ENCODE measurements around the gene AVPR2. TPM values are rescaled to one million over a fixed set of nuclear protein-coding genes. Genes with fewer than 3 reads are reported as not detected.

AVPR2 gene
- polyA plus RNA-seq, 1 experiment: not detected

DNA sequence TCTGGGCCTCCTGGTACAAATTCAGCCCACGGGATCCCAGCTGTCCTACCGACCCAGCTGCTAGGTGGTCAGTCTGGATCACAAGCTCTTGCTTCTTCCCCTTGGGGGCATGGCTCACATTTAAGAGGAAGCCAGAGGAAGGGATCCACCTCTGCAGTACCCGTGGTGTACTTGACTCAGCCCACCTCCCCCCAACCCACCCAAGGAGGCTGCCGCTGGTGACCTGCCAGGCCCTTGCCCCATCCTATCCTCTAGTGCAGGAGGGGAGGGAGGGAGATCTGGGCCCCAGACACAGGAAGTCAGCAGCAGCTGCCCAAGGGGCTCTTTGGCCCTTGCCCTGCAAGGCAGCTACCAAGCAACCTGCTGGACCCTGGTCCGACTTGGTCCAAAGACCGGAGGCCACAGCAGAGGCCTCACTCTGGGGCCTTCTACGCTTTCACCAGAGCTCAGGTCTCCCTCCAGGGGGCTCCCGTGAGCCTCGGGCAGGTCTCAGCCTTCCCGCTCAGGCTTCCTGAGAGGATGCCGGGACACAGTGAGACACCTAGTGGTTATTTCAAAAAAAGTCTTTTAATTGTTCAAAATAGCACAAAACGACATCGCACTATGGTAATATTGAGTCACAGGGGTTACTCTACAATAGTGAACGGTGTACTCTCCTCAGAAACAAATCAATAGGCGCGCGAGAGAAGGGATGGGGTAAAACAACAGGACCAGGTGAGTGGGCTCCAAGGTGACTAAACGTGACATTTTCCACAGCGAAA is 42.7 kb downstream of the AVPR2 start:
- no peak overlapping the region for H3K4me3 ChIP-seq (ENCODE audit: low read depth, low read length)
- CTCF ChIA-PET: interaction anchor here (0.6 to 4.0 kb wide), 26 partner anchors 9 to 996 kb away, joined by 3 to 33 read pairs (median 4); partner anchors contain the start of genes HCFC1, NAA10 and PLXNB3
- DNase-seq (ENCODE audit: low read depth, low spot score): peak; percentile 41
- no peak overlapping the region for H3K27ac ChIP-seq (ENCODE audit: low read depth, low read length)
- no peaks in the 10 kb centered on the region for H3K27me3 ChIP-seq (ENCODE audit: control insufficient read depth, insufficient read depth, low read length)
- no peaks in the 10 kb centered on the region; the same call in 1 of the 2 replicates for H3K9me3 ChIP-seq (ENCODE audit: control insufficient read depth, insufficient read depth, low read length)
- POLR2A ChIA-PET: interaction anchor here (0.6 to 1.7 kb wide), 3 partner anchors 12 to 455 kb away, joined by 3 to 4 read pairs (median 4); partner anchors contain the start of gene NAA10
- TF ChIP-seq, protein P1, sequence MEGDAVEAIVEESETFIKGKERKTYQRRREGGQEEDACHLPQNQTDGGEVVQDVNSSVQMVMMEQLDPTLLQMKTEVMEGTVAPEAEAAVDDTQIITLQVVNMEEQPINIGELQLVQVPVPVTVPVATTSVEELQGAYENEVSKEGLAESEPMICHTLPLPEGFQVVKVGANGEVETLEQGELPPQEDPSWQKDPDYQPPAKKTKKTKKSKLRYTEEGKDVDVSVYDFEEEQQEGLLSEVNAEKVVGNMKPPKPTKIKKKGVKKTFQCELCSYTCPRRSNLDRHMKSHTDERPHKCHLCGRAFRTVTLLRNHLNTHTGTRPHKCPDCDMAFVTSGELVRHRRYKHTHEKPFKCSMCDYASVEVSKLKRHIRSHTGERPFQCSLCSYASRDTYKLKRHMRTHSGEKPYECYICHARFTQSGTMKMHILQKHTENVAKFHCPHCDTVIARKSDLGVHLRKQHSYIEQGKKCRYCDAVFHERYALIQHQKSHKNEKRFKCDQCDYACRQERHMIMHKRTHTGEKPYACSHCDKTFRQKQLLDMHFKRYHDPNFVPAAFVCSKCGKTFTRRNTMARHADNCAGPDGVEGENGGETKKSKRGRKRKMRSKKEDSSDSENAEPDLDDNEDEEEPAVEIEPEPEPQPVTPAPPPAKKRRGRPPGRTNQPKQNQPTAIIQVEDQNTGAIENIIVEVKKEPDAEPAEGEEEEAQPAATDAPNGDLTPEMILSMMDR (IDR thresholded peaks at IDR 0.05; ENCODE audit: low read depth, low read length): peak; percentile 89

DNA sequence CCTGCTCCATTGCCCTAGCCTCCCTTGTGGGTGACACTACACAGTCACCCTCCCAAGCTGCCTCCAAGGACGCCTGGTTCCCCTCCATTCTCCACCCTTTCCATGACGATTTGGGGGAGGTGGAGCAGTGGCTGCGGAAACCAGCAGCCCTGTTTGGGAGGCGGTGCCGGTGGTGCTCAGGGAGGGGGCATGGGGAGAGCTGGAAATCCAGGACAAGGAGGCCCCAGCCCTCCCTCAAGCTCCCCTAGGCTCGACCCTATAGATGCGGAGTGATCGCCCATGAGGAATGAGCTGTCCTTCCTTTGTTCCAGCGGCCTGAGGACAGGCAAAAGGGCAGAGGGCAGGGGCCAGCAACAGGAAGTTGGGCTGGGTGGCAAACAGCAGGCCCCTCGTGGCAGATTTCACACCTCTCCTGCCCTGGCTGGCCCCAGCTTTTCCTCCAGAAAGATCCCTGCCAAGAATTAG is 43.6 kb downstream of the AVPR2 start:
- CTCF ChIA-PET: interaction anchor here (0.7 to 4.0 kb wide), 7 partner anchors 9 to 185 kb away, joined by 3 to 33 read pairs (median 6); partner anchors contain the start of genes NAA10 and PLXNB3
- DNase-seq (ENCODE audit: low read depth, low spot score): no peak
- H3K4me3 ChIP-seq (ENCODE audit: low read depth, low read length): no peak overlapping the region
- no peaks in the 10 kb centered on the region; the same call in 1 of the 2 replicates for H3K9me3 ChIP-seq (ENCODE audit: control insufficient read depth, insufficient read depth, low read length)
- H3K27me3 ChIP-seq (ENCODE audit: control insufficient read depth, insufficient read depth, low read length): no peaks in the 10 kb centered on the region
- POLR2A ChIA-PET: no interaction called here
- H3K27ac ChIP-seq (ENCODE audit: low read depth, low read length): no peak overlapping the region
- TF ChIP-seq, protein P1 (IDR thresholded peaks at IDR 0.05; ENCODE audit: low read depth, low read length): no peak

DNA sequence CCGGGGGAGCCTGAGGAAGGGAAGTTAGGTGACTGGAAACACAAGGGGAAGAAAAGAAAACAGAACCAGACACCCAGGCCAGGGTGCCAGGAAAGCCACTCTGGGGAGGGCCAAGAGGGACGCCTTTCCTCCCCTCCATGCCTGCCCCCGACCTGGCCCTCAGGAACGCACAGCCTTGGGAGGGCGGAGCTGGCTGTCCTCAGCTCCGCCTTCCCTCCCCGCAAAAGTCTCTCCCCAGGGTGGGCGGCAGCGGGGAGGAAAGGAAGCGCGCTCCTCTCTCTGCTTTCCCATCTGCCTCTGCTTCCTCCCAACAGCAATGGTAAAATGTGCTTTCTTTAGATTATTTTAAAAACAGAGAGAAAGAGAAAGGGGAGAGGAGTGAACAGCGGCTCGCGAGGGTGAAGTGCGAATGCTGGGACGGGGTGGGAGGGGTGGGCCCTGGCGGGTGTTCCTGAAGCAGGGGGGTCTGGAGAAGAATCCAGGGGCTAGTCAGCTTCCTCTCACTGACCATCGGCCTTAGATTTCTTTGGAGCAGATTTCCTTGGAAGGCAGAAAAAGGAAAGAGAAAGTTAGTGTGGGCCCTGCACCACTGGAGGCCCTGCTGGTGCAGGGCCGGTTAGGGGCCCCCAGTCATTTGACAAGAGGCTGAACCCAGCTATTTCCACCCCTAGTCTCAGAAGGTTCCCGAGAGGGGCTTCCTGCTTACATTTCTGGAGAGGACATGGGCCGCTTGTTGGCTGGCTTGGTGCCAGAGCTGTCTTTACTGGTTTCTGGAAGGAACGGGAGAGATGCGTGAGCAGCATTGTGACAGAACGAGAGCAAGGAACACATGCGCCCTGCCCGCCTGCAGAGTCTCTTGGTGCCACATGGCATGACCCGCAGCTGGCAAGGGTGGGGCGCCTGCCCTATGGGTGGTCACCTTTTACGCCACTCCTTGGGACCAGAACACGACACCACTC is 44.7 kb downstream of the AVPR2 start:
- TF ChIP-seq, protein P1 (IDR thresholded peaks at IDR 0.05; ENCODE audit: low read depth, low read length): no peak
- Histone ChIP-seq H3K4me3 (ENCODE audit: low read depth, low read length) (no peak overlapping the region), H3K9me3 (ENCODE audit: control insufficient read depth, insufficient read depth, low read length) (no peaks in the 10 kb centered on the region; the same call in 1 of the 2 replicates), H3K27me3 (ENCODE audit: control insufficient read depth, insufficient read depth, low read length) (no peaks in the 10 kb centered on the region), H3K27ac (ENCODE audit: low read depth, low read length) (no peak overlapping the region)
- no peak for DNase-seq (ENCODE audit: low read depth, low spot score)
- CTCF ChIA-PET: interaction anchor here (1.1 to 4.0 kb wide), 4 partner anchors 10 to 186 kb away, joined by 3 to 33 read pairs (median 5); partner anchors contain the start of gene PLXNB3
- POLR2A ChIA-PET: no interaction called here

DNA sequence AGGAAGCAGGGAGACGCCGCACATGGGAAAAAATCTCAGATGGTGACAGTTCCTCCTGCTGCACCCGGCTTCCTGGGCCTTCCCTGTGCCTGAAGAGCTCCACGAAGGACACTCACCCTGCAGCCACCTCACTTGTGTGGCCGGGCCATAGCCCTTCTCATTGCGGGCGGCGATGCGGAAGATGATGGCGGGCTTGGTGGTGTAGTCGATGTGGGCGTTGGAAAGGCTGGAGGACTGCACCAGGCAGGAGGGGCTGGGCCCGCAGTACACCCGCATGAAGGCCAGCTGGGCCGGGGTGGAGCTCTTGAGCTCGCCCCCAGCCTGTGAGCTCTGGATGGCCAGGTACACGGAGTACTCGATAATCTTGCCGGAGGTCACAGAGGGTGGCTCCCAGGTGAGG is 45.7 kb downstream of the AVPR2 start:
- DNase-seq (ENCODE audit: low read depth, low spot score): no peak
- no peaks in the 10 kb centered on the region; the same call in 1 of the 2 replicates for H3K9me3 ChIP-seq (ENCODE audit: control insufficient read depth, insufficient read depth, low read length)
- no peak overlapping the region for H3K4me3 ChIP-seq (ENCODE audit: low read depth, low read length)
- H3K27ac ChIP-seq (ENCODE audit: low read depth, low read length): no peak overlapping the region
- no peaks in the 10 kb centered on the region for H3K27me3 ChIP-seq (ENCODE audit: control insufficient read depth, insufficient read depth, low read length)
- ChIA-PET POLR2A (interaction anchor here (1.2 kb wide), 1 partner anchor 15 kb away, joined by 3 read pairs; the partner anchor contains the start of gene NAA10), CTCF (interaction anchor here (1.1 to 2.0 kb wide), 4 partner anchors 16 to 187 kb away, joined by 3 to 7 read pairs (median 5); partner anchors contain the start of gene PLXNB3)
- TF ChIP-seq, protein P1 (IDR thresholded peaks at IDR 0.05; ENCODE audit: low read depth, low read length): no peak

Data from AG04450 (cell line).